MG63 (cell line): Measurements from ENCODE around the gene COL13A1. TPM values are rescaled to one million over a fixed set of nuclear protein-coding genes. Genes with fewer than 3 reads are reported as not detected.

Experiments used
- DNase-seq: peaks from one replicate; pipeline ENCODE4 v3.0.0-alpha.2; 2020
- H3K27me3 ChIP-seq: fragments of 250-450 bp; sonication (Bioruptor Pico); 2 replicates; pipeline ENCODE4 v1.5.1; 2020; ENCODE audit warnings: mild to moderate bottlenecking, moderate library complexity
- H3K36me3 ChIP-seq: fragments of 250-450 bp; sonication (Bioruptor Pico); 2 replicates; pipeline ENCODE4 v1.5.1; 2020; ENCODE audit warnings: mild to moderate bottlenecking, moderate library complexity
- H3K4me3 ChIP-seq: fragments of 250-450 bp; sonication (Bioruptor Pico); 2 replicates; pipeline ENCODE4 v1.5.1; 2020; ENCODE audit warnings: mild to moderate bottlenecking, moderate library complexity
- H3K9me3 ChIP-seq: fragments of 250-450 bp; sonication (Bioruptor Pico); 2 replicates; pipeline ENCODE4 v1.5.1; 2020; ENCODE audit warnings: mild to moderate bottlenecking, moderate library complexity
- total RNA-seq: library from RNA; depleted of rRNA; stranded (reverse); fragments of >200 nt; shearing (Covaris generic); gene quantifications from 2 replicates; pipeline ENCODE4 v1.2.3, GENCODE V29; 2014; ENCODE audit warnings: low replicate concordance

The COL13A1 gene
- total RNA-seq, 1 experiment from 2014 or later: 9.1 TPM

GRCh38 chr10:69809318-69809717 is 7.6 kb downstream of the COL13A1 start:
- H3K27me3 ChIP-seq: no peaks in the 10 kb centered on the region
- H3K36me3 ChIP-seq: no peaks in the 10 kb centered on the region
- DNase-seq: no peak
- H3K9me3 ChIP-seq: no peaks in the 10 kb centered on the region
- no peak overlapping the region for H3K4me3 ChIP-seq

- H3K36me3 ChIP-seq: no peaks in the 10 kb centered on the region
- H3K4me3 ChIP-seq: no peak overlapping the region
- no peaks in the 10 kb centered on the region for H3K27me3 ChIP-seq
- DNase-seq: no peak
- no peaks in the 10 kb centered on the region for H3K9me3 ChIP-seq
Observed at GRCh38 chr10:69810097-69810496, 8.4 kb downstream of the COL13A1 start.

- H3K36me3 ChIP-seq: no peaks in the 10 kb centered on the region
- H3K27me3 ChIP-seq: no peaks in the 10 kb centered on the region
- no peaks in the 10 kb centered on the region for H3K9me3 ChIP-seq
- DNase-seq: no peak
- no peak overlapping the region for H3K4me3 ChIP-seq
Observed at GRCh38 chr10:69810675-69811397, 9.1 kb downstream of the COL13A1 start.

- Histone ChIP-seq H3K9me3 (no peaks in the 10 kb centered on the region; the same call in 1 of the 2 replicates), H3K27me3 (no peaks in the 10 kb centered on the region), H3K36me3 (no peaks in the 10 kb centered on the region), H3K4me3 (no peak overlapping the region)
- no peak for DNase-seq
Observed at GRCh38 chr10:69813632-69814031, 11.9 kb downstream of the COL13A1 start.

- H3K27me3 ChIP-seq: no peaks in the 10 kb centered on the region
- no peak for DNase-seq
- no peaks in the 10 kb centered on the region for H3K36me3 ChIP-seq
- no peak overlapping the region for H3K4me3 ChIP-seq
- H3K9me3 ChIP-seq: no peaks in the 10 kb centered on the region; the same call in 1 of the 2 replicates
Observed at GRCh38 chr10:69814251-69814650, 12.5 kb downstream of the COL13A1 start.

GRCh38 chr10:69815104-69815503 is 13.4 kb downstream of the COL13A1 start:
- H3K9me3 ChIP-seq: no peaks in the 10 kb centered on the region; the same call in 1 of the 2 replicates
- H3K4me3 ChIP-seq: no peak overlapping the region
- no peaks in the 10 kb centered on the region for H3K36me3 ChIP-seq
- no peak for DNase-seq
- no peaks in the 10 kb centered on the region for H3K27me3 ChIP-seq

GRCh38 chr10:69816521-69816920 is 14.8 kb downstream of the COL13A1 start:
- Histone ChIP-seq H3K36me3 (no peaks in the 10 kb centered on the region), H3K9me3 (no peaks in the 10 kb centered on the region; the same call in 1 of the 2 replicates), H3K4me3 (no peak overlapping the region), H3K27me3 (no peaks in the 10 kb centered on the region)
- DNase-seq: no peak

- no peaks in the 10 kb centered on the region; the same call in 1 of the 2 replicates for H3K9me3 ChIP-seq
- DNase-seq: no peak
- H3K27me3 ChIP-seq: no peaks in the 10 kb centered on the region
- no peaks in the 10 kb centered on the region for H3K36me3 ChIP-seq
- H3K4me3 ChIP-seq: no peak overlapping the region
Observed at GRCh38 chr10:69817078-69817581, 15.4 kb downstream of the COL13A1 start.

- Histone ChIP-seq H3K9me3 (no peaks in the 10 kb centered on the region; the same call in 1 of the 2 replicates), H3K4me3 (no peak overlapping the region), H3K27me3 (no peaks in the 10 kb centered on the region), H3K36me3 (no peaks in the 10 kb centered on the region)
- DNase-seq: no peak
Observed at GRCh38 chr10:69818676-69819239, 17.1 kb downstream of the COL13A1 start.

- H3K36me3 ChIP-seq: no peaks in the 10 kb centered on the region
- no peak overlapping the region for H3K4me3 ChIP-seq
- H3K27me3 ChIP-seq: no peaks in the 10 kb centered on the region
- peak; percentile 38 for DNase-seq
- H3K9me3 ChIP-seq: no peaks in the 10 kb centered on the region; the same call in 1 of the 2 replicates
Observed at GRCh38 chr10:69819716-69820506, 18.2 kb downstream of the COL13A1 start.

- H3K36me3 ChIP-seq: no peaks in the 10 kb centered on the region
- no peak overlapping the region for H3K4me3 ChIP-seq
- H3K9me3 ChIP-seq: no peaks in the 10 kb centered on the region; the same call in 1 of the 2 replicates
- H3K27me3 ChIP-seq: no peaks in the 10 kb centered on the region
- DNase-seq: no peak
Observed at GRCh38 chr10:69820817-69821216, 19.1 kb downstream of the COL13A1 start.

GRCh38 chr10:69825604-69826003 is 23.9 kb downstream of the COL13A1 start:
- no peak for DNase-seq
- no peak overlapping the region for H3K4me3 ChIP-seq
- H3K9me3 ChIP-seq: no peaks in the 10 kb centered on the region
- no peaks in the 10 kb centered on the region for H3K27me3 ChIP-seq
- no peaks in the 10 kb centered on the region for H3K36me3 ChIP-seq

GRCh38 chr10:69826094-69826493 is 24.4 kb downstream of the COL13A1 start:
- Histone ChIP-seq H3K9me3 (no peaks in the 10 kb centered on the region), H3K27me3 (no peaks in the 10 kb centered on the region), H3K36me3 (no peaks in the 10 kb centered on the region), H3K4me3 (no peak overlapping the region)
- no peak for DNase-seq

GRCh38 chr10:69826789-69827554 is 25.3 kb downstream of the COL13A1 start:
- no peaks in the 10 kb centered on the region for H3K36me3 ChIP-seq

GRCh38 chr10:69828144-69828870 is 26.6 kb downstream of the COL13A1 start:
- DNase-seq: no peak
- Histone ChIP-seq H3K27me3 (no peaks in the 10 kb centered on the region), H3K36me3 (no peaks in the 10 kb centered on the region), H3K4me3 (no peak overlapping the region), H3K9me3 (no peaks in the 10 kb centered on the region)

More at GRCh38 chr10:69826789-69827554, 25.3 kb downstream of the COL13A1 start:
- Histone ChIP-seq H3K4me3 (no peak overlapping the region), H3K27me3 (no peaks in the 10 kb centered on the region), H3K9me3 (no peaks in the 10 kb centered on the region)
- DNase-seq: no peak

- H3K36me3 ChIP-seq: no peaks in the 10 kb centered on the region
- H3K9me3 ChIP-seq: no peaks in the 10 kb centered on the region
- no peak for DNase-seq
- no peaks in the 10 kb centered on the region for H3K27me3 ChIP-seq
- H3K4me3 ChIP-seq: no peak overlapping the region
Observed at GRCh38 chr10:69829775-69830174, 28.1 kb downstream of the COL13A1 start.
